ENCODE results near the gene SSNA1. TPM values are rescaled to one million over a fixed set of nuclear protein-coding genes. Genes with fewer than 3 reads are reported as not detected.
A peak's percentile ranks its signal among the peaks of the same experiment; 100 is the strongest.

The SSNA1 gene
- polyA plus RNA-seq, 1 donor from 2014 or later: 170 TPM

DNA sequence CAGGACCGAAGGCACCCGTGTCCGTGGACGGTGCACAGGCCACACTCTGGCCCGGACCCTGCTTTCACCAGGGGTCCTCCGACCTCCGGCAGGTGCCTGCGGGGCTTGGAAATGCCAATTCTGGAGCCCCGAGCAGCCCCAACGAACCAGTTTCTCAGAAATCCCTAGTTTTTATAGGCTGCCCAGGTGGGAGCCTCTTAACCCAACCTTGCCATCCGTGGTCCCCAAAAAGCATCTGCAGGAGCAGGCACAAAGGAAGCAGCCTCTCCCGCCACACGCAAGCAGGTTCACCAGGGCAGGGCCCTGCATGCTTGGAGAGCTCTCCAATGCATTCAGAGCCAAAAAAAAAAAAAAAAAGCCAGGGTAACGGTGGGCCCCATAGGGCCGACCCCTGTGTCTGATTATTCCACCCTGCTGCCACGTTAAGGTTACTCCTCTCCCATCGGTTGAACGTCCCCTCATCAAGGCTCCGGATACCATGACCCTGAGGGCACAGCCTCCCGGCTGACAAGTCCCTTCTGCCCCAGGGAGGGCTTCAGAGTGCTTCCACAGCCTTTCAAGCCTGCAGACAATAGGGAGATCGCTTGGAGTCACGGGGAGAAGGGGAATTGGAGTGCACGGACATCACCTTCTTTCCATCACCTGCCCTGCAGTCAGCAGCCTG lies 12.9 kb downstream of the SSNA1 start:
- H4K20me1 ChIP-seq (ENCODE audit: insufficient read depth): no peaks in the 10 kb centered on the region
- H3K79me2 ChIP-seq (replicated peaks; ENCODE audit: insufficient read depth, low read length): peaks cover 27% of the 10 kb centered on the region
- H2AFZ ChIP-seq (ENCODE audit: low read depth, low read length): peak overlapping the region; percentile 51
- peak overlapping the region; percentile 49 for H3K27ac ChIP-seq (ENCODE audit: low read length)
- no peaks in the 10 kb centered on the region for H3F3A ChIP-seq (ENCODE audit: insufficient read depth, low read length, poor library complexity, severe bottlenecking)
- no peaks in the 10 kb centered on the region for H3K27me3 ChIP-seq (ENCODE audit: insufficient read depth, low read depth, low read length)
- H3K36me3 ChIP-seq (ENCODE audit: insufficient read depth, low read length): no peaks in the 10 kb centered on the region
- H3K4me2 ChIP-seq (ENCODE audit: low read length): peak overlapping the region; percentile 96
- no peaks in the 10 kb centered on the region for H3K9me2 ChIP-seq (ENCODE audit: insufficient read depth, low read length)
- peak overlapping the region; percentile 86 for H3K4me3 ChIP-seq (ENCODE audit: low read length)
- H3K9me3 ChIP-seq (ENCODE audit: low read length): no peaks in the 10 kb centered on the region
- H3K9ac ChIP-seq (ENCODE audit: low read length): peak overlapping the region; percentile 70
- TF ChIP-seq SMC3 (conservative IDR thresholded peaks at IDR 0.05; ENCODE audit: poor library complexity) (no peak), POLR2AphosphoS5 (IDR thresholded peaks at IDR 0.05) (no peak)
- TF ChIP-seq, protein P1, sequence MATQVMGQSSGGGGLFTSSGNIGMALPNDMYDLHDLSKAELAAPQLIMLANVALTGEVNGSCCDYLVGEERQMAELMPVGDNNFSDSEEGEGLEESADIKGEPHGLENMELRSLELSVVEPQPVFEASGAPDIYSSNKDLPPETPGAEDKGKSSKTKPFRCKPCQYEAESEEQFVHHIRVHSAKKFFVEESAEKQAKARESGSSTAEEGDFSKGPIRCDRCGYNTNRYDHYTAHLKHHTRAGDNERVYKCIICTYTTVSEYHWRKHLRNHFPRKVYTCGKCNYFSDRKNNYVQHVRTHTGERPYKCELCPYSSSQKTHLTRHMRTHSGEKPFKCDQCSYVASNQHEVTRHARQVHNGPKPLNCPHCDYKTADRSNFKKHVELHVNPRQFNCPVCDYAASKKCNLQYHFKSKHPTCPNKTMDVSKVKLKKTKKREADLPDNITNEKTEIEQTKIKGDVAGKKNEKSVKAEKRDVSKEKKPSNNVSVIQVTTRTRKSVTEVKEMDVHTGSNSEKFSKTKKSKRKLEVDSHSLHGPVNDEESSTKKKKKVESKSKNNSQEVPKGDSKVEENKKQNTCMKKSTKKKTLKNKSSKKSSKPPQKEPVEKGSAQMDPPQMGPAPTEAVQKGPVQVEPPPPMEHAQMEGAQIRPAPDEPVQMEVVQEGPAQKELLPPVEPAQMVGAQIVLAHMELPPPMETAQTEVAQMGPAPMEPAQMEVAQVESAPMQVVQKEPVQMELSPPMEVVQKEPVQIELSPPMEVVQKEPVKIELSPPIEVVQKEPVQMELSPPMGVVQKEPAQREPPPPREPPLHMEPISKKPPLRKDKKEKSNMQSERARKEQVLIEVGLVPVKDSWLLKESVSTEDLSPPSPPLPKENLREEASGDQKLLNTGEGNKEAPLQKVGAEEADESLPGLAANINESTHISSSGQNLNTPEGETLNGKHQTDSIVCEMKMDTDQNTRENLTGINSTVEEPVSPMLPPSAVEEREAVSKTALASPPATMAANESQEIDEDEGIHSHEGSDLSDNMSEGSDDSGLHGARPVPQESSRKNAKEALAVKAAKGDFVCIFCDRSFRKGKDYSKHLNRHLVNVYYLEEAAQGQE (IDR thresholded peaks at IDR 0.05; ENCODE audit: borderline replicate concordance): no peak

DNA sequence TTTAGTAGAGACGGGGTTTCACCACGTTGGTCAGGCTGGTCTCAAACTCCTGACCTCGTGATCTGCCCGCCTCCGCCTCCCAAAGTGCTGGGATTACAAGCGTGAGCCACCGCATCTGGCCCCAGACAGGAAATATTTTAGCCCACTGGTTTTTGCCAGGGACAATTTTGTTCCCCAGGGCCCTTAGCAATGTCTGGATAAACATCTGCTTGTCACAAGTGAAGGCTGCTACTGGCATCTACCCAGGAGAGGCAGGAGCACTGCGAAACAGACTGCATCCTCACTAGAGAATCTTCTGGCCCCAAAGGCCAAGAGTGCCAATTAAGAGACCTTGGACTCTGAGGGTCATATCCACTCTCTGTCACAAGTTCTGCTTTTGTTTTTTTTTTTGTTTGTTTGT lies 14.5 kb downstream of the SSNA1 start:
- peaks cover 31% of the 10 kb centered on the region for H3K79me2 ChIP-seq (replicated peaks; ENCODE audit: insufficient read depth, low read length)

More for the DNA sequence above, 14.5 kb downstream of the SSNA1 start:
- Histone ChIP-seq H3K9me3 (ENCODE audit: low read length) (no peaks in the 10 kb centered on the region), H3K36me3 (ENCODE audit: insufficient read depth, low read length) (no peaks in the 10 kb centered on the region), H3K4me3 (ENCODE audit: low read length) (no peak overlapping the region), H3F3A (ENCODE audit: insufficient read depth, low read length, poor library complexity, severe bottlenecking) (no peaks in the 10 kb centered on the region), H3K4me2 (ENCODE audit: low read length) (no peak overlapping the region), H3K9me2 (ENCODE audit: insufficient read depth, low read length) (no peaks in the 10 kb centered on the region), H3K9ac (ENCODE audit: low read length) (no peak overlapping the region), H2AFZ (ENCODE audit: low read depth, low read length) (no peak overlapping the region), H3K27ac (ENCODE audit: low read length) (no peak overlapping the region), H4K20me1 (ENCODE audit: insufficient read depth) (no peaks in the 10 kb centered on the region), H3K27me3 (ENCODE audit: insufficient read depth, low read depth, low read length) (no peaks in the 10 kb centered on the region)
- TF ChIP-seq TAF1 (IDR thresholded peaks at IDR 0.05; ENCODE audit: low read depth) (no peak), SMC3 (conservative IDR thresholded peaks at IDR 0.05; ENCODE audit: poor library complexity) (no peak), RAD21 (conservative IDR thresholded peaks at IDR 0.05) (no peak), EP300 (conservative IDR thresholded peaks at IDR 0.05; ENCODE audit: poor library complexity, severe bottlenecking) (no peak), MXI1 (conservative IDR thresholded peaks at IDR 0.05; ENCODE audit: poor library complexity, severe bottlenecking) (no peak), EZH2 (IDR thresholded peaks at IDR 0.05; ENCODE audit: borderline replicate concordance, insufficient read depth, low read length, poor library complexity, severe bottlenecking) (no peak), POLR2AphosphoS5 (IDR thresholded peaks at IDR 0.05) (no peak)
- TF ChIP-seq, protein P2, sequence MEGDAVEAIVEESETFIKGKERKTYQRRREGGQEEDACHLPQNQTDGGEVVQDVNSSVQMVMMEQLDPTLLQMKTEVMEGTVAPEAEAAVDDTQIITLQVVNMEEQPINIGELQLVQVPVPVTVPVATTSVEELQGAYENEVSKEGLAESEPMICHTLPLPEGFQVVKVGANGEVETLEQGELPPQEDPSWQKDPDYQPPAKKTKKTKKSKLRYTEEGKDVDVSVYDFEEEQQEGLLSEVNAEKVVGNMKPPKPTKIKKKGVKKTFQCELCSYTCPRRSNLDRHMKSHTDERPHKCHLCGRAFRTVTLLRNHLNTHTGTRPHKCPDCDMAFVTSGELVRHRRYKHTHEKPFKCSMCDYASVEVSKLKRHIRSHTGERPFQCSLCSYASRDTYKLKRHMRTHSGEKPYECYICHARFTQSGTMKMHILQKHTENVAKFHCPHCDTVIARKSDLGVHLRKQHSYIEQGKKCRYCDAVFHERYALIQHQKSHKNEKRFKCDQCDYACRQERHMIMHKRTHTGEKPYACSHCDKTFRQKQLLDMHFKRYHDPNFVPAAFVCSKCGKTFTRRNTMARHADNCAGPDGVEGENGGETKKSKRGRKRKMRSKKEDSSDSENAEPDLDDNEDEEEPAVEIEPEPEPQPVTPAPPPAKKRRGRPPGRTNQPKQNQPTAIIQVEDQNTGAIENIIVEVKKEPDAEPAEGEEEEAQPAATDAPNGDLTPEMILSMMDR (IDR thresholded peaks at IDR 0.05; ENCODE audit: poor library complexity, severe bottlenecking): no peak
- TF ChIP-seq, protein P1 (IDR thresholded peaks at IDR 0.05; ENCODE audit: borderline replicate concordance): no peak

All from neural cell (in vitro differentiated cells).